Effector CD8-positive, alpha-beta T cell (primary cell): ENCODE measurements around the gene ARL3.

ENCODE experiments used
- DNase-seq: peaks from one replicate; lab custom pipeline; 2025; lab: John Stamatoyannopoulos, UW

Gene ARL3

GRCh38 chr10:102652170-102652916 lies 61.9 kb downstream of the ARL3 start:
- no peak for DNase-seq

- no peak for DNase-seq
These were observed 62.6 kb downstream of the ARL3 start for GRCh38 chr10:102651455-102652169.

GRCh38 chr10:102650655-102651454 lies 63.3 kb downstream of the ARL3 start:
- DNase-seq: no peak

- no peak for DNase-seq
These were observed 64.2 kb downstream of the ARL3 start for GRCh38 chr10:102649797-102650654.

GRCh38 chr10:102648889-102649796 lies 65.1 kb downstream of the ARL3 start:
- peak; percentile 12 for DNase-seq

- no peak for DNase-seq
These were observed 65.8 kb downstream of the ARL3 start for GRCh38 chr10:102648269-102648888.

GRCh38 chr10:102647443-102648268 lies 66.5 kb downstream of the ARL3 start:
- no peak for DNase-seq

GRCh38 chr10:102646610-102647442 lies 67.4 kb downstream of the ARL3 start:
- DNase-seq: no peak

- DNase-seq: peak; percentile 41
These were observed 68.2 kb downstream of the ARL3 start for GRCh38 chr10:102645741-102646609.

GRCh38 chr10:102645388-102645740 lies 68.8 kb downstream of the ARL3 start:
- DNase-seq: peak; percentile 42

GRCh38 chr10:102644646-102645387 lies 69.4 kb downstream of the ARL3 start:
- DNase-seq: peak; percentile 60

- no peak for DNase-seq
These were observed 70.0 kb downstream of the ARL3 start, which contains the start of gene TRIM8 for GRCh38 chr10:102644066-102644645. TRIM8 (plus strand) TSS chr10:102644479; CDS start chr10:102644618, 139 bp downstream.

GRCh38 chr10:102643336-102644065 lies 70.7 kb downstream of the ARL3 start:
- DNase-seq: peak; percentile 17

GRCh38 chr10:102642736-102643335 lies 71.4 kb downstream of the ARL3 start:
- DNase-seq: peak; percentile 49
